Adrenal gland (tissue), 12 donors: Measurements from ENCODE around the gene ITM2C. TPM values are rescaled to one million over a fixed set of nuclear protein-coding genes. Genes with fewer than 3 reads are reported as not detected.

Experiments used
- DNase-seq, 7 donors: peaks; one replicate each; pipeline ENCODE4 v3.0.0-alpha.2; 2019 to 2020
- H3K27ac ChIP-seq, 5 donors: fragments of 200-600 bp; sonication (generic) in 4 of 5; 1 replicate in 3 of 5; 2 replicates in 2 of 5; pipeline versions ENCODE4 v1.5.1 to v1.8.0; 2016 to 2020; ENCODE audit warnings: mild to moderate bottlenecking in 1 of 5
- H3K27me3 ChIP-seq: fragments of 200-600 bp; 2 replicates; pipeline ENCODE4 v1.8.0; 2021
- H3K36me3 ChIP-seq, 2 donors: fragments of 200-600 bp; replicated peaks in 1 of 2; 1 replicate in 1 of 2; 2 replicates in 1 of 2; pipeline versions ENCODE4 v1.5.1 to v1.8.0; 2018 to 2022
- H3K4me1 ChIP-seq, 2 donors: fragments of 200-600 bp; replicated peaks in 1 of 2; 1 replicate in 1 of 2; 2 replicates in 1 of 2; pipeline versions ENCODE4 v1.5.1 to v1.8.0; 2018 to 2021
- H3K4me3 ChIP-seq, 4 donors: fragments of 200-600 bp; sonication (generic) in 3 of 4; one replicate each; pipeline ENCODE4 v1.5.1; 2016 to 2018
- H3K9me3 ChIP-seq, 3 donors: fragments of 200-600 bp; sonication (generic) in 1 of 3; replicated peaks in 1 of 3; 1 replicate in 2 of 3; 2 replicates in 1 of 3; pipeline versions ENCODE4 v1.5.1 to v1.8.0; 2016 to 2021
- CTCF ChIP-seq, 6 experiments: fragments of 450-650 bp in 4 of 6; fragments of 200-600 bp in 2 of 6; sonication (generic) in 1 of 6; IDR thresholded peaks; 1 replicate in 5 of 6; 2 replicates in 1 of 6; pipeline versions ENCODE4 v1.5.1 to v1.8.0; 2016 to 2021; ENCODE audit warnings: antibody characterized with exemption in 6 of 6, mild to moderate bottlenecking in 2 of 6, moderate library complexity in 1 of 6
- POLR2A ChIP-seq, 2 donors: fragments of 450-650 bp; IDR thresholded peaks; one replicate each; pipeline ENCODE4 v1.6.1; 2017; ENCODE audit warnings: antibody characterized with exemption in 2 of 2, mild to moderate bottlenecking in 2 of 2, moderate library complexity in 1 of 2
- WGBS, 4 donors: extraction: QIAGEN DNeasy Blood & Tissue Kit in 2 of 4; methylation state at CpG; one replicate each; pipeline versions ENCODE4 v1.1.5 to v1.1.7; 2013 to 2017; 5-methylcytosine and 5-hydroxymethylcytosine counted together
- intact Hi-C, 2 donors: fragments of 100-400 bp; cut with DNase I; formaldehyde crosslinking; loops; one replicate each; pipeline versions ENCODE4 v1.14.1 to v1.15.0; 2022 to 2023
- polyA plus RNA-seq, 3 donors: library from polyadenylated mRNA; stranded (reverse); fragments of 200-250 nt in 2 of 3; fragments of 350-450 nt in 1 of 3; fragmentation: Illumina TruSeq in 1 of 3; extraction: RNeasy Lipid Tissue Mini Kit (QIAGEN cat#74804) in 1 of 3; gene quantifications; one replicate each; pipeline ENCODE4 v1.2.3, GENCODE V29; 2013 to 2014
- total RNA-seq, 9 donors: library from RNA; depleted of rRNA in 4 of 9; stranded (reverse); fragments of >200 nt in 4 of 9; fragments of 120-200 nt in 1 of 9; fragmentation: NEBNext Ultra II Directional in 1 of 9; extraction: Animal tissue kit (Norgen Biotek cat#: 25700) in 1 of 9; gene quantifications; one replicate each; pipeline versions ENCODE4 v1.1.0 to v1.2.4, GENCODE V29; 2013 to 2023
- donor health status: healthy with polysubstance abuse.
- donor health status: Bipolar disorder and iron deficiency.
- donor health status: DM: yes; HTN: yes; CAD: no.
- donor health status: DM: no; HTN: no; CAD: no.
- donor health status: DM: no; HTN: no; CAD: no.
- donor health status: DM: yes; HTN: yes; CAD: no.

The ITM2C gene
- total and polyA plus RNA-seq, 12 donors, result 16.8 to 131 (median 35.6) TPM

- Histone ChIP-seq H3K9me3 (no peaks in the 10 kb centered on the region), H3K4me1 (no peaks in the 10 kb centered on the region), H3K36me3 (no peaks in the 10 kb centered on the region), H3K4me3 (no peak overlapping the region), H3K27me3 (no peaks in the 10 kb centered on the region), H3K27ac (no peak overlapping the region)
- WGBS, 4 donors, result 20 to 73% (median 47%) methylated on average over 1 to 6 of the region's 6 CpGs
- no peak for TF ChIP-seq CTCF (IDR thresholded peaks at IDR 0.05)
- TF ChIP-seq POLR2A (IDR thresholded peaks at IDR 0.05), result no peak
- no peak for DNase-seq
- intact Hi-C loops, result no loop called here
These were observed 28.6 kb downstream of the ITM2C start for GRCh38 chr2:230893338-230893737.

DNA sequence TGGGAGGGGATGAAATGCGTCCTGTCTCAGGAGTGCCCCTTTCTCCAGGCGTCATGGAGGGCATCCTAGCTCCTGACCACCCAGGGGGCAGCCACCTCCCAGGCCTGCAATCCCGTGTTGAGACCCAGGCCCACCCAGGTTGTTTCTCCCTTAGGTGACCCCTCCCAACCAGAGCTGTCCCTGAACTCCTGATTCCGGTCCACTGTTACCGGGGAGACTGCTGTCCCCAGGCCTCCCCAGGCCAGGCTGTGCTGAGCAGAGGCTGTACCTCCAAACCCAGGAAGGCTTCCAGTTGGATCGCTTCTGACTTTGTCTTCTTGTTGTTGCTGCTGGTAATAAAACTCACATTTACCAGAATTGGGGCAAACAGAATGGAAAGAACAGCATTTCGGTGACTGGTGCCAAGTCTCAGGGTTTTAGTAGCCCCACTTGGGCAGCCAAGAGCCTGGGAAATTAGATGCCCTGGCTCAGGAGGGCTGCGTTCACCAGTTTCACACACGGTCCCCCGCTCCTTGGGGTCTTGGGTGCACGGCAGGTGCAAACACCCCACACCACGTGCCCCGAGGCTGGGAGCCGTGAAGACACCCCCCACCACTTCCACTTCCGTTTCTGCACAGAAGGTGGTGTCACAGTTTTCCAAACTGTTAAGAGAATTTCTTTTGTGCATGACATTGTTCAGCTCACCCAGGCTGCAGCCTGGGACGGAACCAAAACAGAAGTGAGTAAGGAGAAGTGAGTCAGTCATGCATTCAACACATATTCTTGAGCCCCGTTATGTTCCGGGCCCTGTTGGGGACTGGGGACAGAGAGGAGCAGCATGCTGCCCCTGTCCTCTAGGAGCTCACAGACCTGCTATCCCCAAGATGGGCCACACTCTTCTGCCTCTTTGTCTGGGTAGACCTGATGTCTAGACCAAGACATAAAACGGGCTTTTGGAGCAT, 29.4 kb downstream of the ITM2C start:
- Histone ChIP-seq H3K27me3 (no peaks in the 10 kb centered on the region), H3K9me3 (no peaks in the 10 kb centered on the region), H3K4me3 (no peak overlapping the region), H3K36me3 (no peaks in the 10 kb centered on the region), H3K4me1 (no peaks in the 10 kb centered on the region), H3K27ac (no peak overlapping the region)
- peak in 1 of 7 donors; percentile 21 for DNase-seq
- intact Hi-C loops, result no loop called here
- WGBS, 4 donors, result 64 to 75% (median 72%) methylated on average over 19 of the region's 19 CpGs
- no peak for TF ChIP-seq POLR2A (IDR thresholded peaks at IDR 0.05)
- no peak for TF ChIP-seq CTCF (IDR thresholded peaks at IDR 0.05)

GRCh38 chr2:230895536-230896345, 31.0 kb downstream of the ITM2C start:
- peak in 1 of 7 donors; percentile 33 for DNase-seq
- Histone ChIP-seq H3K4me3 (no peak overlapping the region), H3K36me3 (no peaks in the 10 kb centered on the region), H3K9me3 (no peaks in the 10 kb centered on the region), H3K27me3 (no peaks in the 10 kb centered on the region), H3K4me1 (no peaks in the 10 kb centered on the region), H3K27ac (no peak overlapping the region)
- intact Hi-C loops, result no loop called here
- 37 to 66% (median 45%) methylated on average over 4 to 6 of the region's 6 CpGs for WGBS, 4 donors
- TF ChIP-seq CTCF (IDR thresholded peaks at IDR 0.05), result no peak
